ENCODE data around the gene NECAB2.

GRCh38 chr16:83973581-83974385 is 5.7 kb downstream of the NECAB2 start:
- no peak for TF ChIP-seq CTCF (IDR thresholded peaks at IDR 0.05)
- TF ChIP-seq MAZ (IDR thresholded peaks at IDR 0.05; ENCODE audit: borderline replicate concordance, low read depth, low read length), result no peak
- TF ChIP-seq USF2 (IDR thresholded peaks at IDR 0.05), result no peak
- no peak for TF ChIP-seq POLR2A (IDR thresholded peaks at IDR 0.05; ENCODE audit: low read length)
- TF ChIP-seq EP300 (IDR thresholded peaks at IDR 0.05), result no peak

Data from A549 (cell line).